ENCODE data around the gene UTS2R.

DNA sequence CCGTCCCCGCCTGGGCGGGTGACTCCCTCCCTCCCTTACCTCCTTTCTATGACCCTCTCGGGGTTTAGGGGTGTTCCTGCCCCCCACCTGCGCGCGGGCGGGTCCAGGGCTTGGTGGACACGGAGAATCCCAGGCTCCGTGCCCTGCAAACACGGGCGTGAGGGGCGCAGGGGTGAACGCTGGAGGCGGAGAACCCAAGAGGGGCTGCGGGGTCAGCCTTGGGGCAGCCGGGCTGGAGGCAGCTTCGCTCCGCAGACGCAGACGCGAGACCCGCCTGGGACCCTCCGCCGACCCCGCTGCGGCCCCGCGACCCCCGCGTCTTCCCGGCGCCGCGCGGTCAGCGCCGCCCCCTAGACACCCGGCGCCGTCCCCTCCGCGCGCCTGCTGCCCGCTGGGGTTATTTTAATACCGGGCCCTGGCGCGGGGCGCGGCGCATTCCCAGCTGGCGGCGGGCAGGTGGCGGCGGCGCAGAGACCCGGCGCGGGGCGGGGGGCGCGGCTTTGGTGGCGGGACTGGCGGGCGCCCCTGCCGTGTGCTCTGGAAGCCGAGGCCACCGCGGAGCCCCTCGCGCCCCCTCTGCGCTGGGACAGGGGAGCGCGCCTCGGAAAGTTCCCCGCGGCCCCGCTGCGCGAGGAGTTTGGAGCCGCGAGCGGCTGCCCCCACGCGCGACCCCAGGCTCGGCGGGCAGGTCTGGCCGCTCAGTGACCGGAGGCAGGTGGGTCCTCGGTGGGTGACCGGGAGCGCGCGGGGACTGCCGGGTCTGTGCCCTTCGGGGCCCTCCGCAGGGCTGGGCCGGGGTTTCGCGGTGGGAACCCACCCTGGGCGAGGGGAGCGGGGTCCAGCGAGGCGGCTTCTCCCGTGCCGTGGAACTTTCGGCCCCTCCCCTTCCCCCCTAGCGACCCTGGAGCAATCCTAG, at the start of gene UTS2R:
- TF ChIP-seq, protein P1, sequence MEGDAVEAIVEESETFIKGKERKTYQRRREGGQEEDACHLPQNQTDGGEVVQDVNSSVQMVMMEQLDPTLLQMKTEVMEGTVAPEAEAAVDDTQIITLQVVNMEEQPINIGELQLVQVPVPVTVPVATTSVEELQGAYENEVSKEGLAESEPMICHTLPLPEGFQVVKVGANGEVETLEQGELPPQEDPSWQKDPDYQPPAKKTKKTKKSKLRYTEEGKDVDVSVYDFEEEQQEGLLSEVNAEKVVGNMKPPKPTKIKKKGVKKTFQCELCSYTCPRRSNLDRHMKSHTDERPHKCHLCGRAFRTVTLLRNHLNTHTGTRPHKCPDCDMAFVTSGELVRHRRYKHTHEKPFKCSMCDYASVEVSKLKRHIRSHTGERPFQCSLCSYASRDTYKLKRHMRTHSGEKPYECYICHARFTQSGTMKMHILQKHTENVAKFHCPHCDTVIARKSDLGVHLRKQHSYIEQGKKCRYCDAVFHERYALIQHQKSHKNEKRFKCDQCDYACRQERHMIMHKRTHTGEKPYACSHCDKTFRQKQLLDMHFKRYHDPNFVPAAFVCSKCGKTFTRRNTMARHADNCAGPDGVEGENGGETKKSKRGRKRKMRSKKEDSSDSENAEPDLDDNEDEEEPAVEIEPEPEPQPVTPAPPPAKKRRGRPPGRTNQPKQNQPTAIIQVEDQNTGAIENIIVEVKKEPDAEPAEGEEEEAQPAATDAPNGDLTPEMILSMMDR (conservative IDR thresholded peaks at IDR 0.05; ENCODE audit: low read depth, low read length), result no peak
- no peak for TF ChIP-seq POLR2A (IDR thresholded peaks at IDR 0.05; ENCODE audit: low read depth, low read length)

Data from IMR-90 (cell line).